Kidney (tissue), 14 donors: Measurements from ENCODE around the gene RPTOR. TPM values are rescaled to one million over a fixed set of nuclear protein-coding genes. Genes with fewer than 3 reads are reported as not detected.

ENCODE experiments used
- DNase-seq, 5 donors: peaks; one replicate each; pipeline ENCODE4 v3.0.0-alpha.2; 2013 to 2020
- FAIRE-seq: peaks from 2 replicates; lab custom pipeline; 2012; peaks lifted over from hg19 to GRCh38; lab: Jason Lieb, UNC
- H3K27ac ChIP-seq, 2 donors: one replicate each; pipeline ENCODE4 v1.7.0; 2013; ENCODE audit warnings: low read depth in 2 of 2, low read length in 2 of 2, inconsistent platforms in 1 of 2
- H3K27me3 ChIP-seq: one replicate; pipeline ENCODE4 v1.7.1; 2013; ENCODE audit warnings: low read length, inconsistent platforms; ENCODE audit not compliant: control insufficient read depth, insufficient read depth
- H3K36me3 ChIP-seq, 3 donors: one replicate each; pipeline versions ENCODE4 v1.7.0 to v1.7.1; 2013; ENCODE audit warnings: low read length in 3 of 3, control low read depth in 1 of 3, inconsistent platforms in 1 of 3; ENCODE audit not compliant: insufficient read depth in 3 of 3, control insufficient read depth in 2 of 3
- H3K4me1 ChIP-seq, 3 donors: one replicate each; pipeline versions ENCODE4 v1.7.0 to v1.7.1; 2013; ENCODE audit warnings: low read length in 3 of 3, inconsistent platforms in 1 of 3, low read depth in 1 of 3; ENCODE audit not compliant: control insufficient read depth in 2 of 3, insufficient read depth in 2 of 3
- H3K4me3 ChIP-seq, 3 donors: one replicate each; pipeline versions ENCODE4 v1.7.0 to v1.8.1; 2013; ENCODE audit warnings: low read length in 3 of 3, control low read depth in 1 of 3, inconsistent platforms in 1 of 3
- H3K9ac ChIP-seq, 3 donors: one replicate each; pipeline versions ENCODE4 v1.7.0 to v1.7.1; 2013; ENCODE audit warnings: low read length in 3 of 3, control low read depth in 1 of 3, inconsistent platforms in 1 of 3
- H3K9me3 ChIP-seq, 3 donors: one replicate each; pipeline versions ENCODE4 v1.7.0 to v1.7.1; 2013; ENCODE audit warnings: low read length in 3 of 3, control low read depth in 1 of 3, inconsistent platforms in 1 of 3; ENCODE audit not compliant: control insufficient read depth in 2 of 3, insufficient read depth in 1 of 3
- intact Hi-C: fragments of 100-400 bp; cut with DNase I; formaldehyde crosslinking; loops from one replicate; pipeline ENCODE4 v1.11.1; 2022
- polyA plus RNA-seq: library from polyadenylated mRNA; stranded (reverse); fragments of 350-450 nt; fragmentation: Illumina TruSeq; extraction: RNeasy Lipid Tissue Mini Kit (QIAGEN cat#74804); gene quantifications from one replicate; pipeline ENCODE4 v1.2.3, GENCODE V29; 2014; ENCODE audit warnings: low read depth, low replicate concordance; ENCODE audit not compliant: insufficient read depth
- total RNA-seq: library from RNA; stranded (reverse); fragmentation: NEBNext Ultra II Directional; extraction: Animal tissue kit (Norgen Biotek cat#: 25700); gene quantifications from one replicate; pipeline ENCODE4 v1.2.1, GENCODE V29; 2021
- TF ChIP-seq, protein P1 (sequence below): IDR thresholded peaks from 3 replicates; pipeline ENCODE4 v1.5.1; 2012; ENCODE audit warnings: mild to moderate bottlenecking, moderate library complexity, borderline replicate concordance; ENCODE audit not compliant: insufficient read depth; ENCODE audit errors: extremely low read depth
- donor health status: control.
- donor health status: control.
- donor health status: control.
- donor health status: control.
- donor health status: control.
- donor health status: DM: yes; HTN: yes; CAD: no.
- donor health status: Normal renal cell carcinoma (clear cell type).

Gene RPTOR
- total and polyA plus RNA-seq, 2 donors from 2014 or later = 5.5 to 37.6 TPM

DNA sequence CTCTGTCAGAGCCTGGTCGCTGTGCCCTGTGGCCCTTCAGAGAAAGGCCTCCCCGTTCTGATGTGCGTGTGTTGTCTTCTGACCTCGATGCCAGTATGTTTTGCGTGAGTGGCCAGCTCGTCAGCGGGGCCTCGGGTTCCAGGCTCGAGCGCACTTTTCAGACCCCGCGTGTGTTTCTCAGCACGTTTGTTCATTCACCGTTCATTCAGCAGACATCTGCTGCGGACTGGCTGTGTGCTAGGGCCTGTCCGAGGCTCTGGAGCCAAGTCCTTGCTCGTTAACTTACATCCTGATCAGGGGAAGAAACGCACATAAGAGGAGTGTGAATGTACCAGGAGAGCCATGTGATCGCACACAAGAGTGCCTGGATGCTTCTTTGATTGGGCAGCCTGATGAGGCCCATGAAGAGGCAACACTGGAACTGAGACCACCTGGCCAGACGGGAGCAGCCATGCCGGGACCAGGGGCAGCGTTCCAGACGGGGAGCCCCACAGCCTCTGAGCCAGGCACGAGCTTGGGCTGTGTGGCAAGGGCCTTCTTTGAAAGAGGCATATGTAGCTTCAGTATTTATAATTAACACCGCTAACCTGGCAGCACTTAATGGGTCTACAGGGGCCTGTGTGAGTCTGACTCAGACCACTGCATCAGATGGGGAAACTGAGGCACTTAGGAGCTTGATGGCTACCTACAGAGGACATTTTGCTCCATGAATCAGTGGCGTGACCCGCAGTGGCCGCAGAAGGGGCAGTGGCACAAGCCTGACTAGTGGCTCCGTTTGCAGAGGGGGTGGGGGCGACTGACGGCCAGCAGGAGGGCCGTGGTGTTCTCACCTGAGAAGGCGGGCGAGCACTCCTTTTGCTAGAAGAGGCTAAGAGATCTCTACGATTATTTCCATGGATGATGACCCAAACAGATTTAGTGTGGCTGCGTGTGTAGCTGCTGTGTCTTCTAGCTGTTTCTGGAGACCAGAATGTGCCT is 259.1 kb downstream of the RPTOR start:
- FAIRE-seq (no peak), DNase-seq (peak in 1 of 5 donors; percentile 52)
- no peak overlapping the region for H3K27ac ChIP-seq
- TF ChIP-seq, protein P1, sequence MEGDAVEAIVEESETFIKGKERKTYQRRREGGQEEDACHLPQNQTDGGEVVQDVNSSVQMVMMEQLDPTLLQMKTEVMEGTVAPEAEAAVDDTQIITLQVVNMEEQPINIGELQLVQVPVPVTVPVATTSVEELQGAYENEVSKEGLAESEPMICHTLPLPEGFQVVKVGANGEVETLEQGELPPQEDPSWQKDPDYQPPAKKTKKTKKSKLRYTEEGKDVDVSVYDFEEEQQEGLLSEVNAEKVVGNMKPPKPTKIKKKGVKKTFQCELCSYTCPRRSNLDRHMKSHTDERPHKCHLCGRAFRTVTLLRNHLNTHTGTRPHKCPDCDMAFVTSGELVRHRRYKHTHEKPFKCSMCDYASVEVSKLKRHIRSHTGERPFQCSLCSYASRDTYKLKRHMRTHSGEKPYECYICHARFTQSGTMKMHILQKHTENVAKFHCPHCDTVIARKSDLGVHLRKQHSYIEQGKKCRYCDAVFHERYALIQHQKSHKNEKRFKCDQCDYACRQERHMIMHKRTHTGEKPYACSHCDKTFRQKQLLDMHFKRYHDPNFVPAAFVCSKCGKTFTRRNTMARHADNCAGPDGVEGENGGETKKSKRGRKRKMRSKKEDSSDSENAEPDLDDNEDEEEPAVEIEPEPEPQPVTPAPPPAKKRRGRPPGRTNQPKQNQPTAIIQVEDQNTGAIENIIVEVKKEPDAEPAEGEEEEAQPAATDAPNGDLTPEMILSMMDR = no peak
- H3K9ac ChIP-seq = no peak overlapping the region
- H3K9me3 ChIP-seq = peaks cover 0 to 7% (median 0%) of the 10 kb centered on the region in 3 donors
- no peak overlapping the region for H3K4me3 ChIP-seq
- intact Hi-C loops = no loop called here
- H3K4me1 ChIP-seq = peaks cover 0 to 3% (median 0%) of the 10 kb centered on the region in 3 donors
- H3K27me3 ChIP-seq = no peaks in the 10 kb centered on the region
- H3K36me3 ChIP-seq = no peaks in the 10 kb centered on the region

- H3K4me3 ChIP-seq = no peak overlapping the region
- H3K9me3 ChIP-seq = peaks cover 0 to 7% (median 0%) of the 10 kb centered on the region in 3 donors
- no peaks in the 10 kb centered on the region for H3K4me1 ChIP-seq
- intact Hi-C loops = no loop called here
- H3K9ac ChIP-seq = no peak overlapping the region
- DNase-seq = peak in 1 of 5 donors; percentile 30
- TF ChIP-seq, protein P1 = no peak
- no peak overlapping the region for H3K27ac ChIP-seq
- H3K27me3 ChIP-seq = no peaks in the 10 kb centered on the region
- no peak for FAIRE-seq
- no peaks in the 10 kb centered on the region for H3K36me3 ChIP-seq
Measured at GRCh38 chr17:80804466-80804865, 259.8 kb downstream of the RPTOR start.

DNA sequence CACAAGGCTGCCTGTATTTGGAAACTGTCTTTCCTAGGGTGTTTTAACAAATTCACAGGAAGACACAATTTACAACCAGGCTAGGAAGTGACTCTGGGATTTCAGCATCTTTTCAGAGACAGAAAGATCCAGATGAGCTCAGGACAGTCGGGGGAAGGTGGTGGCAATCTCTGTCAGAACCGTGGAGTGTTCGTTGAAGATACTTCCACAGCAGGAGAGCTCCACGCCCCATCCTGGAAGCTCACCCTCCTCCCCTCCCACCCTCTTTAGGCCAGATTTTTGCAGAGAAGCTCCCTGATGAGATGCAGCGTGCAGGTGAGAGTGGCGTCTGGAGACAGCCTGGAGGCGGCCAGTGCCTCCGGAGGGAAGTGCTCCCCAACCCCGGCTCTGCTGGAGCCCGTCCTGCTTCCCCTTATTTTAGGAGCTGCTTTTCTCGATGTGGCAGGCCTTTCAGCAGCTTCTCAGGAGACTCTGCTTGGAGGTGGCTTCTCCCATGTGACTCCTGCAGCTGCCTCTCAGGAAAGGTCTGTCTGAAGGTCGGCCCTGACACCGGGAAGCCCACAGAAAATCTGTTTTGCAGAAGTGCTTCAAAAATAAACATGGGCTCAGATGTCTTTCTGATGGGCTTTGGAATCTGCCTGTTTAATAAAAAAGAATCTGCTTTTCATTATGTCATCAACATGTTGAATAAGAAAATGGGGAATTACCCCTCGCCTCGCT is 260.6 kb downstream of the RPTOR start:
- FAIRE-seq (no peak), DNase-seq (peak in 1 of 5 donors; percentile 41)
- Histone ChIP-seq H3K9me3 (peaks cover 0 to 7% (median 0%) of the 10 kb centered on the region in 3 donors), H3K4me3 (no peak overlapping the region), H3K27ac (no peak overlapping the region), H3K4me1 (no peaks in the 10 kb centered on the region), H3K36me3 (no peaks in the 10 kb centered on the region), H3K27me3 (no peaks in the 10 kb centered on the region), H3K9ac (no peak overlapping the region)
- TF ChIP-seq, protein P1 = no peak
- intact Hi-C loops = no loop called here
